ENCODE data around the gene F11R. TPM values are rescaled to one million over a fixed set of nuclear protein-coding genes. Genes with fewer than 3 reads are reported as not detected.
A peak's percentile ranks its signal among the peaks of the same experiment; 100 is the strongest.

The F11R gene
- total and polyA plus RNA-seq, 2 of the 13 experiments (the other 11 are each of a cell fraction or from before 2014, with no cell fraction given) = 95.8 to 105 TPM

DNA sequence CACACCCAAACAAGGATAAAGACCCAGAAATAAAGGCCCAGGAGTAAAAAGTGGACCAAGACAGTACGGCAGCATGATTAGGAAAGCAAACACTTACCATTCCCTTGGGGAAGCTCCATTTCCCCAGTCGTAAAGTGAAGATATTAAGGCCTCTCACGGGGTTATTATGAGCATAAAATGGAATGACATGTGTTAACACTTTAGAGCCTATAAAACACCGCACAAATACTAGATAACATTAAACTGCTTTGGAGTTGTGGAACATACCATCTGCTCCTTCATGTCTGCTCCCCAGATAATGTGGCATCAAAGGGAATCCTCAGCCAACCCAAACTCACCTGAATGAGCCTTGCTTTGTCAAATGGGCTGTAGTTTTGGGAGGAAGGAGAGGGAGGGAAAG, 57.4 kb downstream of the F11R start (continued):
- TF ChIP-seq ZNF446 (CRISPR knock-in tag; IDR thresholded peaks at IDR 0.05) (no peak), CBX1 (IDR thresholded peaks at IDR 0.05; ENCODE audit: low read depth) (no peak), ZBTB33 (CRISPR knock-in tag; IDR thresholded peaks at IDR 0.05) (no peak), JUND (CRISPR knock-in tag; IDR thresholded peaks at IDR 0.05) (no peak), ZNF282 (IDR thresholded peaks at IDR 0.05; ENCODE audit: partially characterized antibody) (no peak), MTA1 (CRISPR knock-in tag; IDR thresholded peaks at IDR 0.05; ENCODE audit: borderline replicate concordance) (no peak)

GRCh38 chr1:160961419-160961818, 59.5 kb downstream of the F11R start:
- H3K9me3 ChIP-seq (ENCODE audit: low read length) = no peaks in the 10 kb centered on the region
- ChIA-PET CTCF (ENCODE audit: low intra/inter-chr PET ratio, low total read pairs) (no interaction called here), POLR2A (no interaction called here)
- H4K20me1 ChIP-seq (ENCODE audit: insufficient read depth, low read length) = no peaks in the 10 kb centered on the region
- in situ Hi-C loops (cut with HindIII; ENCODE audit: extremely low pct_ligation_motif_present, low pct_unique_long_range_greater_than_20kb) (no loop called here), intact Hi-C loops (cut with micrococcal nuclease; ENCODE audit: unreplicated experiment) (no loop called here)
- H3K36me3 ChIP-seq (replicated peaks in 1 of 2; ENCODE audit: control insufficient read depth in 1 of 2, insufficient read depth in 2 of 2, low read length in 2 of 2) = no peaks in the 10 kb centered on the region
- H2AFZ ChIP-seq (ENCODE audit: low read length) = no peak overlapping the region
- FAIRE-seq (no peak), DNase-seq (ENCODE audit: low spot score) (peak; percentile 25), ATAC-seq (no peak)
- H3K4me2 ChIP-seq (ENCODE audit: low read depth, low read length) = no peak overlapping the region
- BruUV-seq (replicated peaks) = no TSS peak
- no peak overlapping the region for H3K4me3 ChIP-seq (replicated peaks in 1 of 3; ENCODE audit: insufficient read depth in 1 of 3, low read depth in 2 of 3, low read length in 3 of 3)
- WGBS (ENCODE audit: low lambda C conversion rate) = 0% methylated on average over 1 of the region's 1 CpG
- no peaks in the 10 kb centered on the region for H3K27me3 ChIP-seq (ENCODE audit: control insufficient read depth in 1 of 2, insufficient read depth in 2 of 2, low read length in 2 of 2)
- no peak overlapping the region for H3K27ac ChIP-seq (ENCODE audit: extremely low read length, insufficient read depth, low read length)
- H3K4me1 ChIP-seq (ENCODE audit: insufficient read depth, low read length) = peaks cover 17% of the 10 kb centered on the region
- no peaks in the 10 kb centered on the region for H3K79me2 ChIP-seq (ENCODE audit: insufficient read depth, low read length)
- no peak overlapping the region for H3K9ac ChIP-seq (ENCODE audit: insufficient read depth, low read depth, low read length)
- TF ChIP-seq AGO2 (optimal IDR thresholded peaks at IDR 0.05; ENCODE audit: low read depth, low read length) = no peak
- no peak for TF ChIP-seq MAZ (IDR thresholded peaks at IDR 0.05; ENCODE audit: borderline replicate concordance, low read depth, low read length)
- no peak for TF ChIP-seq MAZ (CRISPR knock-in tag; IDR thresholded peaks at IDR 0.05; ENCODE audit: low read depth)
- no peak for TF ChIP-seq RORA (CRISPR knock-in tag; IDR thresholded peaks at IDR 0.05)
- TF ChIP-seq TGIF2 (CRISPR knock-in tag; IDR thresholded peaks at IDR 0.05) = no peak
- TF ChIP-seq ZNF646 (CRISPR knock-in tag; IDR thresholded peaks at IDR 0.05) = no peak
- no peak for TF ChIP-seq NFE2 (CRISPR knock-in tag; IDR thresholded peaks at IDR 0.05)
- TF ChIP-seq DR1 (CRISPR knock-in tag; IDR thresholded peaks at IDR 0.05) = no peak
- no peak for TF ChIP-seq IRX3 (CRISPR knock-in tag; IDR thresholded peaks at IDR 0.05; ENCODE audit: borderline replicate concordance, low read depth)
- no peak for TF ChIP-seq KAT7 (CRISPR knock-in tag; IDR thresholded peaks at IDR 0.05; ENCODE audit: borderline replicate concordance)

Measured in HepG2 (cell line).